GM19043 (cell line): ENCODE measurements around the gene CHKA.
"Not testable (repeated sequence)": the region's sequence is repeated elsewhere in the genome, so short reads cannot be mapped to it uniquely, and the experiment has no call there.

Source experiments
- ATAC-seq: cut with Tn5 transposase; IDR thresholded peaks from one replicate; pipeline ENCODE4 v1.9.1; 2021; ENCODE audit warnings: low read depth; ENCODE audit not compliant: unreplicated experiment

Gene CHKA

GRCh38 chr11:68117853-68118470, 3.2 kb downstream of the CHKA start:
- no peak for ATAC-seq

GRCh38 chr11:68116974-68117373, 4.2 kb downstream of the CHKA start:
- no peak for ATAC-seq

GRCh38 chr11:68116126-68116525, 5.1 kb downstream of the CHKA start:
- no peak for ATAC-seq

GRCh38 chr11:68115285-68115684, 5.9 kb downstream of the CHKA start:
- no peak for ATAC-seq

- no peak for ATAC-seq
Measured at GRCh38 chr11:68113986-68114385, 7.2 kb downstream of the CHKA start.

- no peak for ATAC-seq
Measured at GRCh38 chr11:68107689-68108088, 13.5 kb downstream of the CHKA start.

GRCh38 chr11:68106165-68106940, 14.8 kb downstream of the CHKA start:
- ATAC-seq = no peak

GRCh38 chr11:68099474-68100405, 21.4 kb downstream of the CHKA start:
- ATAC-seq = no peak

GRCh38 chr11:68099057-68099456, 22.1 kb downstream of the CHKA start:
- ATAC-seq = no peak

GRCh38 chr11:68096962-68097361, 24.2 kb downstream of the CHKA start:
- no peak for ATAC-seq

GRCh38 chr11:68093565-68093964, 27.6 kb downstream of the CHKA start:
- no peak for ATAC-seq

GRCh38 chr11:68092946-68093345, 28.2 kb downstream of the CHKA start:
- not testable (repeated sequence) for ATAC-seq

GRCh38 chr11:68092411-68092810, 28.8 kb downstream of the CHKA start:
- ATAC-seq = no peak

- peak; percentile 66 for ATAC-seq
Measured at GRCh38 chr11:68090706-68091105, 30.5 kb downstream of the CHKA start.

GRCh38 chr11:68090287-68090686, 30.9 kb downstream of the CHKA start:
- no peak for ATAC-seq

- no peak for ATAC-seq
Measured at GRCh38 chr11:68089679-68090078, 31.5 kb downstream of the CHKA start.

- ATAC-seq = no peak
Measured at GRCh38 chr11:68083517-68083916, 37.7 kb downstream of the CHKA start.

GRCh38 chr11:68082481-68082880, 38.7 kb downstream of the CHKA start:
- no peak for ATAC-seq

GRCh38 chr11:68081691-68082090, 39.5 kb downstream of the CHKA start:
- no peak for ATAC-seq

GRCh38 chr11:68080860-68081259, 40.3 kb downstream of the CHKA start:
- ATAC-seq = no peak
